ENCODE results near the gene THADA. TPM values are rescaled to one million over a fixed set of nuclear protein-coding genes. Genes with fewer than 3 reads are reported as not detected.

THADA gene
- total RNA-seq, 2 experiments from 2014 or later: 31.2 to 32.3 TPM

GRCh38 chr2:43206602-43207001, 389.2 kb downstream of the THADA start:
- no TSS peak for BruUV-seq (replicated peaks)
- H3K4me2 ChIP-seq (ENCODE audit: low read length): no peak overlapping the region
- intact Hi-C loops (cut with micrococcal nuclease; ENCODE audit: unreplicated experiment): no loop called here

GRCh38 chr2:43203373-43203772, 392.5 kb downstream of the THADA start:
- ChIA-PET CTCF (ENCODE audit: unreplicated experiment) (interaction anchor here (0.7 kb wide), 1 partner anchor 18 kb away, joined by 3 read pairs; no protein-coding TSS in a partner anchor), POLR2A (interaction anchor here (0.6 to 1.2 kb wide), 4 partner anchors 9 to 464 kb away, joined by 3 to 5 read pairs (median 4); no protein-coding TSS in a partner anchor)
- H3K9me2 ChIP-seq (ENCODE audit: insufficient read depth, low read length): no peaks in the 10 kb centered on the region

More at GRCh38 chr2:43206602-43207001, 389.2 kb downstream of the THADA start:
- Histone ChIP-seq H3K4me1 (ENCODE audit: insufficient read depth, low read length, poor library complexity, severe bottlenecking) (peaks cover 1% of the 10 kb centered on the region), H3K9me3 (ENCODE audit: low read length) (no peaks in the 10 kb centered on the region), H4K20me1 (ENCODE audit: insufficient read depth, low read length) (no peaks in the 10 kb centered on the region), H3K4me3 (ENCODE audit: low read depth, low read length, poor library complexity, severe bottlenecking) (no peak overlapping the region), H2AFZ (ENCODE audit: low read length) (no peak overlapping the region), H3K79me2 (ENCODE audit: insufficient read depth, low read depth, low read length) (no peaks in the 10 kb centered on the region), H3K36me3 (ENCODE audit: insufficient read depth, low read length) (no peaks in the 10 kb centered on the region), H3K9me2 (ENCODE audit: insufficient read depth, low read length) (no peaks in the 10 kb centered on the region), H3K27ac (ENCODE audit: low read depth, low read length, poor library complexity, severe bottlenecking) (no peak overlapping the region)
- TF ChIP-seq CTCF (conservative IDR thresholded peaks at IDR 0.05; ENCODE audit: low read length) (no peak), EZH2phosphoT487 (IDR thresholded peaks at IDR 0.05; ENCODE audit: borderline replicate concordance, low read depth, low read length) (no peak)
- POLR2A ChIA-PET: no interaction called here
- CTCF ChIA-PET (ENCODE audit: unreplicated experiment): no interaction called here
- DNase-seq (ENCODE audit: low spot score): no peak

More at GRCh38 chr2:43203373-43203772, 392.5 kb downstream of the THADA start:
- H3K9me3 ChIP-seq (ENCODE audit: low read length): no peaks in the 10 kb centered on the region
- no peak overlapping the region for H3K4me2 ChIP-seq (ENCODE audit: low read length)
- intact Hi-C loops (cut with micrococcal nuclease; ENCODE audit: unreplicated experiment): no loop called here
- no peak overlapping the region for H3K27ac ChIP-seq (ENCODE audit: low read depth, low read length, poor library complexity, severe bottlenecking)
- H3K4me1 ChIP-seq (ENCODE audit: insufficient read depth, low read length, poor library complexity, severe bottlenecking): peaks cover 5% of the 10 kb centered on the region
- H3K4me3 ChIP-seq (ENCODE audit: low read depth, low read length, poor library complexity, severe bottlenecking): no peak overlapping the region
- H2AFZ ChIP-seq (ENCODE audit: low read length): no peak overlapping the region
- DNase-seq (ENCODE audit: low spot score): no peak
- no TSS peak for BruUV-seq (replicated peaks)
- no peaks in the 10 kb centered on the region for H3K36me3 ChIP-seq (ENCODE audit: insufficient read depth, low read length)
- TF ChIP-seq EZH2phosphoT487 (IDR thresholded peaks at IDR 0.05; ENCODE audit: borderline replicate concordance, low read depth, low read length): no peak
- TF ChIP-seq CTCF (conservative IDR thresholded peaks at IDR 0.05; ENCODE audit: low read length): no peak
- no peaks in the 10 kb centered on the region for H4K20me1 ChIP-seq (ENCODE audit: insufficient read depth, low read length)
- no peaks in the 10 kb centered on the region for H3K79me2 ChIP-seq (ENCODE audit: insufficient read depth, low read depth, low read length)

All from OCI-LY7 (cell line).